NCI-H2196 (cell line): Measurements from ENCODE around the gene GPR157.

Source experiments
- DNase-seq: peaks from one replicate; lab custom pipeline; 2025; ENCODE audit not compliant: unreplicated experiment; lab: John Stamatoyannopoulos, UW

GPR157 gene

DNA sequence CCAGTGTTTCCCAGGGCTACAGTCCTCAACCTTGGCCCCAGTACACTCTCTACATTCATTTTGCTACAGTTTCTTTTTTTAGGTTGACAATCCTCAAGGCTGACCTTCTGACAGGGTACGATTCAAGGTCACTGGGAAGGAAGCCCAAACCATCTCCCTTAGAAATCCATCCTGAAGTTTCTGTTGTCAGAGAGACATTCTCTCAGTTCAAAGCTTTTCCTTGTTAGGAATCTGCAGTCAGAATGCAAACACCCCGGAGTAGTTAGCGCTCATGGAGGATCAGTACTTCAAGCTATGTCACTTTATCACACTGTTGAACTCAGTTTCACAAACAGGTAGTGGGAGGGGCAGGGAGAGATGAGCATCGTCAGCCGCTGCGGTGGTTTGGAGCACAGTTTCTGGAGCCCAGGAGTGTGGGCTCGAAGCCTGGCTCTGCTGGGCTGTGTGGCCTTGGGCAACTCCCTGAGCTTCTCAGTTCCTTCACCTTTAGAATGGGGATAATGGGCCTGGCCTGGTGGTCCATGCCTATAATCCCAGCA, 63.6 kb downstream of the GPR157 start:
- no peak for DNase-seq

DNA sequence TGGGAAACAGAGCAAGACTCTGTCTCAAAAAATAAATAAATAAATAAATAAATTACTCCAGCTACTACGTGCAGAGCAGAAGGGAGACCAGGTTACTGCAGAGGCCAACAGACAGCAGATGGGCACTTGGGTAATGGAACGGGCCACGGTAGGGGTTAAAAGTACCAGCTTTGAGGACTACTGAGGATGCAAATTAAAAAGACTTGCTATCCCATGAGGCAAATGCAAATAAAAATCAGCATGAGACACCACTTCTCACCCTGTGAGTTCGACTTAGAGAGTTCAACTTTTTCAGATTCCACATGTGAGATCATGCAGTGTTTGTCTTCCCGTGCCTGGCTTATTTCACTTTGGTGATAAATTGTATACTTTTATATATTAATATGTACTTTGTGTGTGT, 66.1 kb downstream of the GPR157 start:
- DNase-seq: no peak

DNA sequence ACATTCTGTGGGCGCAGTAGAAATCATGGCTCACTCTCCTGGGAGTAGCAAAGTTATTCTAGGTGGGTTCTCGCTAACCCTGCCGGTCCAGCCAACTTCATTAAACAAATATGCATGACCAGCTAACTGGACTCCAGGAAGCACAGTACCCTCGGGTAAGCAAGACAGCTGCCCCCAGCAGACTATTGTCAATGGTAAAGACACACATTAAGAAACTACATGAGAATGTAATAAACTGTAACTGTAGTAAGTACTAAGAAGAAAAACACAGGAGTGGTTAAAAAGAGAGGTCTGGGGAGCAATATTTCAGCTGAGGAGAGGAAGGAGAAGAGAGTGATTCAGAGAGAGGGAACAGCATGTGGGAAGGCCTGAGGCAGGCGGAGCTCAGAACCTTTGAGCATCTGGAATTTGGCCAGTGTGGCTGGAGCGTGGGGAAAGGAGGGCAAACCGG, 66.9 kb downstream of the GPR157 start:
- no peak for DNase-seq

DNA sequence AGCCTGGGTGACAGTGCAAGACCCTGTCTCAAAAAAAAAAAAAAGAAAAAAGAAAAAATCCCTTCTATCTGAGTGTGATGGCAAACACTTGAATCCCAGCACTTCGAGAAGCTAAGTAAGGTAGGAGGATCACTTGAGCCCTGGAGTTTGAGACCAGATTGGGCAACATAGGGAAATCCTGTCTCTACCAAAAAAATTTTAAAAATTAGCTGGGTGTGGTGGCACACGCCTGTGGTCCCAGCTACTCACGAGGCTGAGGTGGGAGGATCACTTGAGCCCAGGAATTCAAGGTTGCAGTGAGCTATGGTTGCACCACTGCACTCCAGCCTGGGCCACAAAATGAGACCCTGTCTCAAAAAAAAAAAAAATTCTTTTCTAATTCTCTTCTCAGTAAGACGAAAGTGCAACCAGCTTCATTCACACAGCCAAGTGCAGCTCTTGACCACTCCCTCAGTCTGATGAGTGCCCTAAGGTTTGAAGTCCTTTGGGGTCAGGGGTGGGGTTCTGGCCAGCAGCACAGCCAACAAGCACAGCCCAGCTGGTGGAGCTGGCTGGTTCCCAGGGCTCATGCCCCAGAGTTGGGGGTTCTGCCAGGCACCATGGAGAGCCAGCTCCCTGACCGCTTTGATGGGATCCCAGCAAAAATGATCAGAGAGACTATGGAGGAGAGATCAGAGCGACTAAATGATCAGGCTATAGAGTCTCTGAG, 67.5 kb downstream of the GPR157 start:
- DNase-seq: no peak

DNA sequence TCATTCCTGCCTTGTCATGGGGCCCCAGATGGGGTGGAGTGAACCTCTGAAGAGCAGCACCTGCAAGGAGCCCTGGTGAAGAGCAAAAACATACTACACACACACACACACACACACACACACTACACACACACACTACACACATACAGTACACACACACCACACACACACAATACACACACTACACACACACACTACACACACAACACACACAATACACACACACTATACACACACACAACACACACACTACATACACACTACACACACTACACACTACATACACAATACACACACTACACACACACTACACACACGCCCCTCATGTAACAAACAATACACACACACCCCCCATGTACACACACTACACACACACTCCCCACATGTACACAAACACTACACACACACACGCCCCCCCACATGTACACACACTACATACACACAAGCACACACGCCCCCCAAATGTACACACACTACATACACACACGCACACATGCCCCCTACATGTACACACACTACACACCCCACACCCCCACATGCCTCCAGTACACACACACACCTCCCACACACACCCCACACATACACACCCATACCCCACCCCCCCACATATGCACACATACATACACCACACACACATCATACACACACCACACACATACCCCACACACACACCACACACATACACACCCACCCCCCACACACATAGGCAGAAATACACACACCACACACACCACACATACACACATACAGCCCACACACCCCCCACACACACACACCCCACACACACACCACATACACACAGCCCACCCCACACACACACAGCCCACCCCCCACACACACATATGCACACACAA, 68.8 kb downstream of the GPR157 start:
- DNase-seq: no peak

DNA sequence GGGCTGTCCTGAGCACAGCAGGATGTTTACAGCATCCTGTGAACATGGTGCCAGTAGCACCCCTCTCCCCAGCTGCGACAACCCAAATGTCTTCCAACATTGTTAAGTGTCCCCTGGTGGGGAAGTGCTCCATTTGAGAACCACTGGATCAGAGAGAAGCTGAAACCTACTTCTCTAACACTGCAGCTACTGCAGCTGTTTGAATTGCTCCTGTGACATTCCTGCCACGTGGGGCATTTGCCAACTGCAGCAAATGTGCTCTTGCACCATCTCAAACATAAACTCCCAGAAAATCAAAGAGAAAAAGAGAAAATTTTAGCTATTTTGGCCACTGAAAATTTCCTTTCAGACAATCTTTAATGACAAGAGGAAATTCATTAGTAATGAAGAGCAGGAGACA, 70.4 kb downstream of the GPR157 start:
- DNase-seq: no peak

DNA sequence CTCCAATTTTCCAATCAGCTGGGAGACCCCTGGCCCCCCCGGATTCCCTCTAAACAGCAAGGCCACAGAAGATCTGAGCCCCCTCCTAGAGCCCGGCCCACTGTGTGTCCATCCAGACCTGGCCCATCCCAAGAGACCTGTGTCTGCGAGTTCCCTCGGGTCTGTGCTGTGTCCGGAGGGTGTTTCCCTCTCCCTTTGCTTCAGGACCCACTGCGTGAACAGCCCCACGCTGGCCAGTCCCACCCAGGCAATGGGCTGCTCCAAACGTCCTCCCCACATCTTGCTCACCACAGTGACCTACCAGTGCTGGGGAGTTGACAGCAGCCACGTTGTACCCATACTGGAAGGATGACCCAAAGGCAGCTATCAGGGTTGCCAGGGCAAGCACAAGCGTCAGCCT, 71.1 kb downstream of the GPR157 start:
- no peak for DNase-seq

DNA sequence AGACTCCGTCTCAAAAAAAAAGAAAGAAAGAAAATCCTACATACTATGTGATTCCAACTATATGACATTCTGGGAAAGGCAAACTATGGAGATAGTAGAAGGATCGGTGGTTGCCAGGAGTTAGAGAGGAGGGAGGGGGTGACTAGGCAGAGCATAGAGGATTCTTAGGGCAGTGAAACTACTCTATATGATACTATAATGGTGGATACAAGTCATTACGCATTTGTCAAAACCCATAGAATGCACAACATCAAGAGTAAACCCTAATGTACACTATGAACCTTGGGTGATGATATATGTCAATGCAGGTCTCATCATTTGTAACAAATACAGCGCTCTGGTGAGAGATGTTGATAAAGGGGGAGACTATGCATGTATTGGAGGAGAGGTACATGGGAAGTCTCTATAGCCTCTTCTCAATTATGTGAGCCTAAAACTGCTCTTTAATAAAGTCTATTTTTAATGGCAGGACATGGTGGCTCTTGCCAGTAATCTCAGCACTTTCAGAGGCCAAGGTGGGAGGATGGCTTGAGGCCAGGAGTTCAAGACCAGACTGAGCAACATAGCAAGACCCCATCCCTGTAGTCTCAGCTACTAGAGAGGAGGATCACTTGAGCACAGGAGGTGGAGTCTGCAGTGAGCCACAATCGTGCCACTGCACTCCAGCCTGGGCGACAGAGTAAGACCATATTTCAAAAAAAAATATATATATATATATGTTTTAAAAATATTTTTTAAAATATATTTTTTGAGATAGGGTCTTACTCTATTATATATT, 76.4 kb downstream of the GPR157 start:
- no peak for DNase-seq

DNA sequence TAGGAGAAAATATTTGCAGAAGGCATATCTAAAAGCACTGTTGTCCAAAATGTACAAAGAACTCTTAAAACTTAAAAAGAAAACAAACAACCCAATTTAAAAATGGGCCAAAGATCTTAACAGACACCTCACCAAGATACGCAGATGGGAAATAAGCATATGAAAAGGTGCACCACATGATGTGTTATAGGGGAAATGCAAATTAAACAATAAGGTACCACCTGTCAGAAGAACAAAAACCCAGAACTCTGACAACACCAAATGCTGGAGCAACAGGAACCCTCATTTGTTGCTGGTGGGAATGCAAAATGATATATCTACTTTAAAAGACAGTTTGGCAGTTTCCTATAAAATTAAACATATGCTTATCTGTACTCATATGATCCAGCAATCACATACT, 77.5 kb downstream of the GPR157 start:
- DNase-seq: no peak

DNA sequence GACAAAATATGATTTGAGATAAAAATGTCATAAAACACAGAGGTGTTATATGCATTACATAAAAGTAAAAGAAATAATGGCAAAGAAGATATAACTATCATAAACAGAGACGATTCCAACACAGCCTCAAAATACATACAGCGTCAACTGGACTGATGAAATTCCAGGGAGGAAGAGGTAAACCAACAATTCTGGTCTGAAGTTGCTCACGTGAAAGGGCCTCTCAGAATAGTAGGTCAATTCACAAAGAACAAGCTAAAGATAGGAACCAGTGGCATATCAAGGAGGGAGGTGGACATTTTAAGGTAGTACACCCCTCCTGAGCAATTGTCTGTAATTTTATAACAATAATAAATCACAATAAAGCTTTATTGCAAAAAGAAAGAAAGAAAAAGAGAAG, 78.1 kb downstream of the GPR157 start:
- DNase-seq: no peak
